K562 (cell line): Measurements from ENCODE around the gene LMNTD2. TPM values are rescaled to one million over a fixed set of nuclear protein-coding genes. Genes with fewer than 3 reads are reported as not detected.
A peak's percentile ranks its signal among the peaks of the same experiment; 100 is the strongest.

Experiments
- ATAC-seq: fragments of 200-7000 bp; cut with Tn5 transposase; 3 replicates; pipeline ENCODE4 v1.9.1; 2020; ENCODE audit warnings: moderate library complexity
- BruUV-seq: library from RNA; stranded (reverse); fragments of 400-500 nt; replicated peaks from 2 replicates; lab custom pipeline; 2021; lab: Mats Ljungman, UMichigan
- CTCF ChIA-PET: fragments of 300-600 bp; formaldehyde crosslinking; extraction: SDS; loops from one replicate; lab custom pipeline; 2021; ENCODE audit warnings: low intra/inter-chr PET ratio; lab: Yijun Ruan, JAX
- POLR2A ChIA-PET: fragments of 300-600, 350-650 bp; sonication (Branson Sonifier 250); formaldehyde crosslinking; extraction: SDS; loops from one replicate; lab custom pipeline; 2021; ENCODE audit warnings: antibody characterized with exemption, inconsistent platforms; lab: Yijun Ruan, JAX
- DNase-seq, 4 experiments: peaks; one replicate each; pipeline versions ENCODE4 v3.0.0 to v3.0.0-alpha.2; 2011 to 2018; ENCODE audit warnings: low spot score in 3 of 4, mixed read lengths in 3 of 4; ENCODE audit errors: extremely low read depth in 1 of 4
- FAIRE-seq: peaks from 2 replicates; lab custom pipeline; 2011; peaks lifted over from hg19 to GRCh38; lab: Jason Lieb, UNC
- H2AFZ ChIP-seq: 2 replicates; pipeline ENCODE4 v1.6.0; 2011; ENCODE audit warnings: low read depth, low read length, control low read depth, inconsistent platforms
- H3K27ac ChIP-seq: fragments of 200-600 bp; 3 replicates; pipeline ENCODE4 v1.8.0; 2011; ENCODE audit warnings: low read depth, mild to moderate bottlenecking, control low read depth, inconsistent platforms, low read length, moderate library complexity, mixed read lengths; ENCODE audit errors: extremely low read depth
- H3K27me3 ChIP-seq, 2 experiments: fragments of 300-600 bp in 1 of 2; 2 replicates in 1 of 2; 3 replicates in 1 of 2; pipeline versions ENCODE4 v1.6.0 to v1.8.0; 2011; ENCODE audit warnings: inconsistent platforms in 2 of 2, low read length in 2 of 2, mild to moderate bottlenecking in 1 of 2, mixed read lengths in 1 of 2, moderate library complexity in 1 of 2; ENCODE audit not compliant: control insufficient read depth in 2 of 2, insufficient read depth in 2 of 2
- H3K36me3 ChIP-seq: fragments of 300-600 bp; 3 replicates; pipeline ENCODE4 v1.8.0; 2011; ENCODE audit warnings: mild to moderate bottlenecking, low read length, inconsistent platforms; ENCODE audit not compliant: control insufficient read depth, insufficient read depth
- H3K4me1 ChIP-seq, 2 experiments: fragments of 200-600 bp in 1 of 2; replicated peaks in 1 of 2; 2 replicates in 1 of 2; 3 replicates in 1 of 2; pipeline versions ENCODE4 v1.5.1 to v1.8.0; 2011; ENCODE audit warnings: inconsistent platforms in 2 of 2, low read length in 2 of 2, mild to moderate bottlenecking in 1 of 2, mixed read lengths in 1 of 2, moderate library complexity in 1 of 2; ENCODE audit not compliant: control insufficient read depth in 2 of 2, insufficient read depth in 2 of 2
- H3K4me2 ChIP-seq: 2 replicates; pipeline ENCODE4 v1.6.1; 2011; ENCODE audit warnings: low read length, control low read depth, inconsistent platforms, mixed read lengths; ENCODE audit not compliant: insufficient read depth
- H3K4me3 ChIP-seq: fragments of 200-600 bp; sonication (generic), shearing (Covaris generic); 2 replicates; pipeline ENCODE4 v1.5.1; 2016; ENCODE audit warnings: control low read depth, inconsistent platforms
- H3K79me2 ChIP-seq: fragments of 200-600 bp; 3 replicates; pipeline ENCODE4 v1.8.0; 2011; ENCODE audit warnings: low read length, inconsistent platforms; ENCODE audit not compliant: control insufficient read depth, insufficient read depth
- H3K9ac ChIP-seq, 2 experiments: 2 replicates each; pipeline versions ENCODE4 v1.6.0 to v1.6.1; 2011; ENCODE audit warnings: low read depth in 2 of 2, low read length in 2 of 2, control low read depth in 1 of 2, inconsistent platforms in 1 of 2, mild to moderate bottlenecking in 1 of 2, mixed read lengths in 1 of 2; ENCODE audit not compliant: insufficient read depth in 1 of 2
- H3K9me1 ChIP-seq: one replicate; pipeline ENCODE4 v1.6.0; 2011; ENCODE audit warnings: inconsistent platforms, mild to moderate bottlenecking, low read length, moderate library complexity; ENCODE audit not compliant: control insufficient read depth, insufficient read depth
- H3K9me3 ChIP-seq: replicated peaks from 2 replicates; pipeline ENCODE4 v1.5.1; 2011; ENCODE audit warnings: low read depth, low read length, inconsistent platforms; ENCODE audit not compliant: control insufficient read depth, insufficient read depth
- H4K20me1 ChIP-seq: replicated peaks from 2 replicates; pipeline ENCODE4 v1.6.1; 2011; ENCODE audit warnings: low read length, inconsistent platforms, mixed read lengths; ENCODE audit not compliant: control insufficient read depth, insufficient read depth
- ARNT ChIP-seq, 2 experiments: fragments of 450-650 bp; IDR thresholded peaks; 2 replicates each; pipeline ENCODE4 v1.6.1; 2016; ENCODE audit warnings: mild to moderate bottlenecking in 1 of 2
- CREBBP ChIP-seq: IDR thresholded peaks from one replicate; pipeline ENCODE4 v1.6.1; 2012; ENCODE audit warnings: low read depth, mild to moderate bottlenecking, control low read depth, inconsistent platforms, low read length
- GABPA ChIP-seq: fragments of 200-800 bp; sonication (Bioruptor generic); conservative IDR thresholded peaks from 2 replicates; pipeline ENCODE4 v1.6.1; 2016; ENCODE audit warnings: low read depth, missing genetic modification characterization, missing compliant biosample characterization
- GATAD2A ChIP-seq: fragments of 450-650 bp; IDR thresholded peaks from 2 replicates; pipeline ENCODE4 v1.6.1; 2017
- HDAC8 ChIP-seq: fragments of 450-650 bp; IDR thresholded peaks from 2 replicates; pipeline ENCODE4 v1.6.1; 2016; ENCODE audit warnings: mild to moderate bottlenecking, missing genetic modification characterization, moderate library complexity, missing compliant biosample characterization
- MAZ ChIP-seq, 2 experiments: fragments of 450-650 bp in 1 of 2; sonication (generic) in 1 of 2; formaldehyde crosslinking; IDR thresholded peaks in 1 of 2; conservative IDR thresholded peaks in 1 of 2; 2 replicates each; pipeline versions ENCODE4 v1.4.0 to v1.5.0; 2020; ENCODE audit warnings: mild to moderate bottlenecking in 1 of 2, missing genetic modification reagents in 1 of 2
- NONO ChIP-seq, 2 experiments: fragments of 200-400 bp in 1 of 2; fragments of 450-650 bp in 1 of 2; formaldehyde crosslinking in 1 of 2; IDR thresholded peaks; 2 replicates each; pipeline ENCODE4 v1.6.1; 2017; ENCODE audit warnings: low read depth in 2 of 2, mild to moderate bottlenecking in 2 of 2, moderate library complexity in 2 of 2, low read length in 1 of 2
- NR3C1 ChIP-seq: sonication (generic); formaldehyde crosslinking; IDR thresholded peaks from 2 replicates; pipeline ENCODE4 v1.8.1; 2022; ENCODE audit warnings: missing genetic modification reagents
- PTTG1 ChIP-seq: fragments of 450-650 bp; IDR thresholded peaks from 2 replicates; pipeline ENCODE4 v1.6.1; 2016; ENCODE audit warnings: low read depth, mild to moderate bottlenecking, missing genetic modification characterization, missing compliant biosample characterization
- SAFB ChIP-seq: fragments of 200-400 bp; formaldehyde crosslinking; IDR thresholded peaks from 2 replicates; pipeline ENCODE4 v1.6.1; 2017; ENCODE audit warnings: low read depth, low read length, borderline replicate concordance
- TAF1 ChIP-seq: IDR thresholded peaks from 2 replicates; pipeline ENCODE4 v1.6.1; 2011; ENCODE audit warnings: mild to moderate bottlenecking, low read length, moderate library complexity; ENCODE audit not compliant: insufficient read depth, control insufficient read depth, severe bottlenecking; ENCODE audit errors: extremely low read depth
- TBL1XR1 ChIP-seq, 2 experiments: IDR thresholded peaks; 2 replicates each; pipeline ENCODE4 v1.6.1; 2012; ENCODE audit warnings: improper control_type of control experiment in 2 of 2, low read length in 2 of 2, mild to moderate bottlenecking in 1 of 2
- TFE3 ChIP-seq: fragments of 450-650 bp; formaldehyde crosslinking; IDR thresholded peaks from 2 replicates; pipeline ENCODE4 v1.4.0; 2020; ENCODE audit warnings: mild to moderate bottlenecking, mixed read lengths
- ZNF175 ChIP-seq: fragments of 200-800 bp; sonication (Bioruptor generic); IDR thresholded peaks from 2 replicates; pipeline ENCODE4 v1.6.1; 2016; ENCODE audit warnings: low read depth, mild to moderate bottlenecking, missing genetic modification characterization, missing compliant biosample characterization
- ZNF395 ChIP-seq: fragments of 200-800 bp; sonication (Bioruptor generic); IDR thresholded peaks from 2 replicates; pipeline ENCODE4 v1.6.1; 2017; ENCODE audit warnings: missing genetic modification characterization, missing compliant biosample characterization
- WGBS: fragments of 100-300 bp; shearing (Covaris generic); methylation state at CpG from one replicate; pipeline ENCODE4 v1.1.6; 2016; ENCODE audit warnings: low coverage, mixed read lengths; ENCODE audit not compliant: insufficient coverage; ENCODE audit errors: missing lambda C conversion rate; 5-methylcytosine and 5-hydroxymethylcytosine counted together
- in situ Hi-C: fragments of 300-500 bp; cut with MboI; formaldehyde crosslinking; loops from 4 replicates; pipeline ENCODE4 v1.15.0; 2018; ENCODE audit warnings: inconsistent platforms, mixed read lengths
- intact Hi-C: fragments of 100-400 bp; cut with micrococcal nuclease; formaldehyde crosslinking; loops from 2 replicates; pipeline ENCODE4 v1.14.2; 2022
- polyA plus RNA-seq, 8 experiments: library from polyadenylated mRNA; depleted of rRNA in 4 of 8; stranded (reverse) in 5 of 8; unstranded in 3 of 8; fragments of >200 nt; fragmentation: Nextera tagmentation in 2 of 8; fragmentation: Illumina TruSeq in 1 of 8; extraction: Ambion mirVana in 2 of 8; extraction: Trizol in 1 of 8; gene quantifications; 2 replicates each; pipeline versions ENCODE4 v1.2.1 to v1.2.3, GENCODE V29; 2011 to 2014; ENCODE audit warnings: inconsistent platforms in 1 of 8, missing spikeins in 1 of 8
- total RNA-seq, 7 experiments: library from RNA; depleted of rRNA in 6 of 7; stranded (reverse); fragments of >200 nt in 6 of 7; fragmentation: Illumina TruSeq in 2 of 7; extraction: Trizol in 2 of 7; gene quantifications; 2 replicates each; pipeline versions ENCODE4 v1.2.1 to v1.2.3, GENCODE V29; 2011 to 2021; ENCODE audit warnings: low replicate concordance in 1 of 7

LMNTD2 gene
- total and polyA plus RNA-seq, 9 of the 15 experiments (the other 6 are each of a cell fraction or from before 2014, with no cell fraction given), result 0.48 to 4.2 (median 1.5) TPM; not detected in 3

GRCh38 chr11:535519-536454 lies 24.8 kb downstream of the LMNTD2 start, which contains the start of gene HRAS:
HRAS (minus strand) TSS chr11:535576.
- CTCF ChIA-PET, result interaction anchor here (0.6 kb wide), 1 partner anchor 32 kb away, joined by 5 read pairs; no protein-coding TSS in a partner anchor
- Histone ChIP-seq H3K4me3 (peak within 1 kb of the TSS; percentile 78), H3K36me3 (peaks cover 33% of the 10 kb centered on the region; the same call in 1 of the 3 replicates), H3K4me1 (peaks cover 22 to 82% of the 10 kb centered on the region in 2 experiments), H3K27me3 (no peaks in the 10 kb centered on the region), H3K79me2 (peaks cover 17% of the 10 kb centered on the region), H3K27ac (peak within 1 kb of the TSS; percentile 72), H3K9ac (peak within 1 kb of the TSS; percentile 78 to 95), H3K9me1 (peaks cover 3% of the 10 kb centered on the region), H3K9me3 (no peaks in the 10 kb centered on the region), H4K20me1 (0 out of 2 replicates have a peak, but pooled peaks cover 4% of the 10 kb centered on the region), H2AFZ (peak within 1 kb of the TSS; percentile 75; the same call in 1 of the 2 replicates), H3K4me2 (peak within 1 kb of the TSS; percentile 78)
- TSS peak; percentile 78 for BruUV-seq
- DNase-seq, result peak; percentile 96 to 100 (median 99)
- WGBS, result 4% methylated on average over 53 of the region's 97 CpGs
- peak; percentile 67 for FAIRE-seq
- POLR2A ChIA-PET, result interaction anchor here (0.5 to 1.2 kb wide), 7 partner anchors 17 to 273 kb away, joined by 3 to 5 read pairs (median 4); partner anchors contain the start of gene TMEM80
- in situ Hi-C loops (no loop called here), intact Hi-C loops (no loop called here)
- ATAC-seq, result peak; percentile 95
- peak; percentile 94 to 96 for TF ChIP-seq MAZ (CRISPR knock-in tag; conservative IDR thresholded peaks at IDR 0.05 in 1 of 2, IDR thresholded peaks at IDR 0.05 in 1 of 2)
- TF ChIP-seq NR3C1 (CRISPR knock-in tag), result no peak
- no peak for TF ChIP-seq HDAC8 (tag)
- TF ChIP-seq ZNF175 (CRISPR knock-in tag), result no peak
- peak; percentile 47; the same call in 1 of the 2 replicates for TF ChIP-seq GATAD2A
- TF ChIP-seq TFE3, result no peak
- peak; percentile 94 for TF ChIP-seq GABPA (tag)
- peak; percentile 61 for TF ChIP-seq TAF1
- TF ChIP-seq NONO (IDR thresholded peaks at IDR 0.05; ENCODE audit: low read depth in 2 of 2, low read length in 1 of 2), result peak in 1 of 2 experiments; percentile 73; a peak in 2 of 4 replicates
- no peak for TF ChIP-seq PTTG1 (tag)
- TF ChIP-seq TBL1XR1 (IDR thresholded peaks at IDR 0.05; ENCODE audit: low read length in 2 of 2), result 0 out of 4 replicates have a peak, but pooled peaks of 1 of the 2 experiments have one; percentile 20
- peak; percentile 46; the same call in 1 of the 2 replicates for TF ChIP-seq ZNF395 (CRISPR knock-in tag)
- no peak for TF ChIP-seq ARNT (IDR thresholded peaks at IDR 0.05)
- 0 out of 2 replicates have a peak, but pooled peaks have one; percentile 7 for TF ChIP-seq SAFB
- TF ChIP-seq CREBBP, result no peak
